GM21447 (cell line): Measurements from ENCODE around the gene CD59.
"Not testable (repeated sequence)": the region's sequence is repeated elsewhere in the genome, so short reads cannot be mapped to it uniquely, and the experiment has no call there.

Source experiments
- ATAC-seq: cut with Tn5 transposase; IDR thresholded peaks from one replicate; pipeline ENCODE4 v1.9.1; 2021; ENCODE audit not compliant: unreplicated experiment

The CD59 gene

GRCh38 chr11:33743291-33743690 is 7.1 kb upstream of the CD59 start:
- no peak for ATAC-seq

- no peak for ATAC-seq
Measured at GRCh38 chr11:33742249-33742851, 6.1 kb upstream of the CD59 start.

GRCh38 chr11:33741806-33742205 is 5.6 kb upstream of the CD59 start:
- ATAC-seq: no peak

- ATAC-seq: no peak
Measured at GRCh38 chr11:33737362-33737821, 1.2 kb upstream of the CD59 start.

- ATAC-seq: peak; percentile 55
Measured at GRCh38 chr11:33735271-33736147, 714 bp downstream of the CD59 start.

- no peak for ATAC-seq
Measured at GRCh38 chr11:33734441-33735270, 1.6 kb downstream of the CD59 start.

GRCh38 chr11:33733980-33734379 is 2.2 kb downstream of the CD59 start:
- ATAC-seq: no peak

GRCh38 chr11:33731723-33732531 is 4.3 kb downstream of the CD59 start:
- no peak for ATAC-seq

- no peak for ATAC-seq
Measured at GRCh38 chr11:33730716-33731115, 5.5 kb downstream of the CD59 start.

GRCh38 chr11:33729072-33729664 is 7.1 kb downstream of the CD59 start:
- not testable (repeated sequence) for ATAC-seq

- ATAC-seq: not testable (repeated sequence)
Measured at GRCh38 chr11:33727539-33727938, 8.7 kb downstream of the CD59 start.

- no peak for ATAC-seq
Measured at GRCh38 chr11:33725496-33725895, 10.7 kb downstream of the CD59 start.

GRCh38 chr11:33724644-33725035 is 11.6 kb downstream of the CD59 start:
- ATAC-seq: peak; percentile 38

- peak; percentile 29 for ATAC-seq
Measured at GRCh38 chr11:33723238-33723881, 12.9 kb downstream of the CD59 start.

GRCh38 chr11:33722590-33723234 is 13.5 kb downstream of the CD59 start:
- ATAC-seq: peak; percentile 65

- ATAC-seq: no peak
Measured at GRCh38 chr11:33721984-33722383, 14.2 kb downstream of the CD59 start.

- no peak for ATAC-seq
Measured at GRCh38 chr11:33721426-33721825, 14.8 kb downstream of the CD59 start.

- ATAC-seq: no peak
Measured at GRCh38 chr11:33719587-33719986, 16.6 kb downstream of the CD59 start.

GRCh38 chr11:33718440-33718839 is 17.8 kb downstream of the CD59 start:
- no peak for ATAC-seq
